HG02759 (cell line): ENCODE data around the gene NPY4R.
"Not testable (repeated sequence)": the region's sequence is repeated elsewhere in the genome, so short reads cannot be mapped to it uniquely, and the experiment has no call there.

Source experiments
- ATAC-seq: cut with Tn5 transposase; IDR thresholded peaks from one replicate; pipeline ENCODE4 v1.9.1; 2021; ENCODE audit warnings: mild to moderate bottlenecking, moderate library complexity; ENCODE audit not compliant: unreplicated experiment

NPY4R gene

GRCh38 chr10:46465765-46466164 lies at the start of gene NPY4R:
Gene NPY4R (minus strand): TSS chr10:46465958. CDS start chr10:46462635, 3,323 bp downstream.
- not testable (repeated sequence) for ATAC-seq

GRCh38 chr10:46515366-46515765 lies 49.6 kb upstream of the NPY4R start:
- ATAC-seq, result no peak

- no peak for ATAC-seq
Measured at GRCh38 chr10:46514899-46515298, 49.1 kb upstream of the NPY4R start.

GRCh38 chr10:46514431-46514861 lies 48.7 kb upstream of the NPY4R start:
- no peak for ATAC-seq

- ATAC-seq, result not testable (repeated sequence)
Measured at GRCh38 chr10:46513333-46513732, 47.6 kb upstream of the NPY4R start.

- not testable (repeated sequence) for ATAC-seq
Measured at GRCh38 chr10:46512725-46513124, 47.0 kb upstream of the NPY4R start.

GRCh38 chr10:46512002-46512401 lies 46.2 kb upstream of the NPY4R start:
- ATAC-seq, result not testable (repeated sequence)

GRCh38 chr10:46499990-46500389 lies 34.2 kb upstream of the NPY4R start:
- ATAC-seq, result not testable (repeated sequence)

- ATAC-seq, result not testable (repeated sequence)
Measured at GRCh38 chr10:46498985-46499703, 33.4 kb upstream of the NPY4R start.

- ATAC-seq, result not testable (repeated sequence)
Measured at GRCh38 chr10:46497878-46498277, 32.1 kb upstream of the NPY4R start.

GRCh38 chr10:46497401-46497800 lies 31.6 kb upstream of the NPY4R start:
- not testable (repeated sequence) for ATAC-seq

GRCh38 chr10:46491364-46492114 lies 25.8 kb upstream of the NPY4R start:
- not testable (repeated sequence) for ATAC-seq

- ATAC-seq, result not testable (repeated sequence)
Measured at GRCh38 chr10:46490285-46490684, 24.5 kb upstream of the NPY4R start.

- ATAC-seq, result not testable (repeated sequence)
Measured at GRCh38 chr10:46486459-46486858, 20.7 kb upstream of the NPY4R start.

- not testable (repeated sequence) for ATAC-seq
Measured at GRCh38 chr10:46474746-46475320, 9.1 kb upstream of the NPY4R start.

GRCh38 chr10:46473758-46474157 lies 8.0 kb upstream of the NPY4R start:
- not testable (repeated sequence) for ATAC-seq

- not testable (repeated sequence) for ATAC-seq
Measured at GRCh38 chr10:46470134-46470533, 4.4 kb upstream of the NPY4R start.

GRCh38 chr10:46468119-46468809 lies 2.5 kb upstream of the NPY4R start:
- not testable (repeated sequence) for ATAC-seq

- ATAC-seq, result not testable (repeated sequence)
Measured at GRCh38 chr10:46463608-46464007, 2.1 kb downstream of the NPY4R start.

- not testable (repeated sequence) for ATAC-seq
Measured at GRCh38 chr10:46462276-46462675, 3.5 kb downstream of the NPY4R start.

GRCh38 chr10:46459579-46459978 lies 6.2 kb downstream of the NPY4R start:
- not testable (repeated sequence) for ATAC-seq
